Fibroblast of lung (primary cell): ENCODE results near the gene PRPH. TPM values are rescaled to one million over a fixed set of nuclear protein-coding genes. Genes with fewer than 3 reads are reported as not detected.

Experiments
- DNase-seq, 2 donors: peaks; one replicate each; pipeline versions ENCODE4 v3.0.0 to v3.0.0-alpha.2; 2010; ENCODE audit warnings: low read depth in 2 of 2
- H2AFZ ChIP-seq: 2 replicates; pipeline ENCODE4 v1.5.1; 2012; ENCODE audit warnings: low read length, control low read depth, inconsistent platforms
- H3K27ac ChIP-seq: 2 replicates; pipeline ENCODE4 v1.5.1; 2011; ENCODE audit warnings: low read length, control low read depth; ENCODE audit not compliant: insufficient read depth
- H3K27me3 ChIP-seq: 2 replicates; pipeline ENCODE4 v1.5.1; 2011; ENCODE audit warnings: mild to moderate bottlenecking, low read length; ENCODE audit not compliant: control insufficient read depth, insufficient read depth
- H3K36me3 ChIP-seq: 2 replicates; pipeline ENCODE4 v1.5.1; 2011; ENCODE audit warnings: low read length; ENCODE audit not compliant: control insufficient read depth, insufficient read depth
- H3K4me1 ChIP-seq: 2 replicates; pipeline ENCODE4 v1.5.1; 2011; ENCODE audit warnings: low read length; ENCODE audit not compliant: control insufficient read depth, insufficient read depth; ENCODE audit errors: extremely low read depth
- H3K4me2 ChIP-seq: 2 replicates; pipeline ENCODE4 v1.5.1; 2011; ENCODE audit warnings: low read length, control low read depth; ENCODE audit not compliant: insufficient read depth; ENCODE audit errors: extremely low read depth
- H3K4me3 ChIP-seq, 4 experiments: fragments of 200-600 bp in 1 of 4; sonication (generic) in 1 of 4; replicated peaks in 1 of 4; 2 replicates each; pipeline ENCODE4 v1.5.1; 2011 to 2016; ENCODE audit warnings: low read length in 4 of 4, low read depth in 3 of 4, mild to moderate bottlenecking in 3 of 4, control low read depth in 2 of 4, inconsistent platforms in 1 of 4, mixed read lengths in 1 of 4; ENCODE audit not compliant: insufficient read depth in 1 of 4; ENCODE audit errors: control extremely low read depth in 1 of 4
- H3K79me2 ChIP-seq: 2 replicates; pipeline ENCODE4 v1.5.1; 2012; ENCODE audit warnings: mild to moderate bottlenecking, low read length, inconsistent platforms; ENCODE audit not compliant: control insufficient read depth, insufficient read depth
- H3K9ac ChIP-seq: 2 replicates; pipeline ENCODE4 v1.5.1; 2011; ENCODE audit warnings: mild to moderate bottlenecking, low read length, control low read depth; ENCODE audit not compliant: insufficient read depth
- H3K9me3 ChIP-seq: 2 replicates; pipeline ENCODE4 v1.5.1; 2012; ENCODE audit warnings: low read depth, low read length; ENCODE audit not compliant: control insufficient read depth, insufficient read depth
- H4K20me1 ChIP-seq: 2 replicates; pipeline ENCODE4 v1.5.1; 2011; ENCODE audit warnings: low read length; ENCODE audit not compliant: control insufficient read depth, insufficient read depth; ENCODE audit errors: extremely low read depth
- CTCF ChIP-seq, 2 donors: IDR thresholded peaks in 1 of 2; conservative IDR thresholded peaks in 1 of 2; 1 replicate in 1 of 2; 2 replicates in 1 of 2; pipeline ENCODE4 v1.5.1; 2011 to 2012; ENCODE audit warnings: low read length in 2 of 2, control low read depth in 1 of 2, inconsistent platforms in 1 of 2, low read depth in 1 of 2, mild to moderate bottlenecking in 1 of 2
- EZH2 ChIP-seq: IDR thresholded peaks from 2 replicates; pipeline ENCODE4 v1.5.1; 2012; ENCODE audit warnings: low read length, control low read depth, mild to moderate bottlenecking; ENCODE audit errors: missing control alignments
- polyA plus RNA-seq, 2 donors: library from polyadenylated mRNA; depleted of rRNA in 1 of 2; stranded (reverse) in 1 of 2; unstranded in 1 of 2; fragments of >200 nt; gene quantifications; 2 replicates each; pipeline ENCODE4 v1.2.1, GENCODE V29; 2011 to 2012; ENCODE audit warnings: missing spikeins in 1 of 2
- total RNA-seq: library from RNA; depleted of rRNA; stranded (reverse); fragments of >200 nt; gene quantifications from 2 replicates; pipeline ENCODE4 v1.2.1, GENCODE V29; 2014

The PRPH gene
- total and polyA plus RNA-seq, 2 donors (not counting 1 experiment from before 2014, with no cell fraction given): 0.06 to 0.50 TPM

- no peak overlapping the region for H2AFZ ChIP-seq
- no peaks in the 10 kb centered on the region for H3K79me2 ChIP-seq
- H3K27me3 ChIP-seq: no peaks in the 10 kb centered on the region
- no peak overlapping the region for H3K27ac ChIP-seq
- DNase-seq: no peak
- no peaks in the 10 kb centered on the region for H3K9me3 ChIP-seq
- H3K4me2 ChIP-seq: no peak overlapping the region
- no peak overlapping the region for H3K4me3 ChIP-seq
- no peak overlapping the region for H3K9ac ChIP-seq
- TF ChIP-seq EZH2 (no peak), CTCF (conservative IDR thresholded peaks at IDR 0.05 in 1 of 2, IDR thresholded peaks at IDR 0.05 in 1 of 2; ENCODE audit: low read depth in 1 of 2, low read length in 2 of 2) (no peak)
- no peaks in the 10 kb centered on the region for H4K20me1 ChIP-seq
- H3K4me1 ChIP-seq: no peaks in the 10 kb centered on the region
- H3K36me3 ChIP-seq: peaks cover 10% of the 10 kb centered on the region
Measured at GRCh38 chr12:49276304-49277290, 18.4 kb upstream of the PRPH start.

- H3K27ac ChIP-seq: no peak overlapping the region
- no peaks in the 10 kb centered on the region for H3K79me2 ChIP-seq
Measured at GRCh38 chr12:49277466-49277865, 17.5 kb upstream of the PRPH start.

More at GRCh38 chr12:49277466-49277865, 17.5 kb upstream of the PRPH start:
- Histone ChIP-seq H4K20me1 (no peaks in the 10 kb centered on the region), H3K4me3 (no peak overlapping the region), H3K9ac (no peak overlapping the region), H3K27me3 (no peaks in the 10 kb centered on the region), H3K36me3 (peaks cover 8% of the 10 kb centered on the region), H3K4me2 (no peak overlapping the region), H3K4me1 (no peaks in the 10 kb centered on the region), H3K9me3 (no peaks in the 10 kb centered on the region), H2AFZ (no peak overlapping the region)
- TF ChIP-seq CTCF (conservative IDR thresholded peaks at IDR 0.05 in 1 of 2, IDR thresholded peaks at IDR 0.05 in 1 of 2; ENCODE audit: low read depth in 1 of 2, low read length in 2 of 2) (no peak), EZH2 (no peak)
- no peak for DNase-seq
